GM12878 (cell line): ENCODE measurements around the gene TNP2. TPM values are rescaled to one million over a fixed set of nuclear protein-coding genes. Genes with fewer than 3 reads are reported as not detected.

Source experiments
- BMI1 ChIP-seq: fragments of 450-650 bp; IDR thresholded peaks from 2 replicates; pipeline ENCODE4 v1.6.1; 2016; ENCODE audit warnings: mild to moderate bottlenecking, moderate library complexity, borderline replicate concordance
- CBX5 ChIP-seq: sonication (generic); IDR thresholded peaks from 2 replicates; pipeline ENCODE4 v1.6.1; 2016; ENCODE audit warnings: low read depth, moderate library complexity, mild to moderate bottlenecking, inconsistent platforms
- CHD4 ChIP-seq: fragments of 200-600 bp; sonication (generic); IDR thresholded peaks from 2 replicates; pipeline ENCODE4 v1.6.1; 2016; ENCODE audit warnings: mild to moderate bottlenecking
- CTCF ChIP-seq, 3 experiments: IDR thresholded peaks in 2 of 3; conservative IDR thresholded peaks in 1 of 3; 2 replicates each; pipeline ENCODE4 v1.5.1; 2011; ENCODE audit warnings: low read depth in 3 of 3, low read length in 3 of 3, mild to moderate bottlenecking in 3 of 3, control low read depth in 2 of 3, moderate library complexity in 2 of 3, inconsistent platforms in 1 of 3, mixed read lengths in 1 of 3; ENCODE audit not compliant: control insufficient read depth in 2 of 3, insufficient read depth in 1 of 3; ENCODE audit errors: extremely low read depth in 1 of 3
- DPF2 ChIP-seq: fragments of 450-650 bp; IDR thresholded peaks from 2 replicates; pipeline ENCODE4 v1.6.1; 2017; ENCODE audit warnings: mild to moderate bottlenecking
- EGR1 ChIP-seq, 2 experiments: IDR thresholded peaks; 1 replicate in 1 of 2; 2 replicates in 1 of 2; pipeline ENCODE4 v1.6.1; 2011 to 2012; ENCODE audit warnings: low read depth in 2 of 2, low read length in 2 of 2, borderline replicate concordance in 1 of 2, mild to moderate bottlenecking in 1 of 2, moderate library complexity in 1 of 2
- ESRRA ChIP-seq: IDR thresholded peaks from 2 replicates; pipeline ENCODE4 v1.6.1; 2012; ENCODE audit warnings: mild to moderate bottlenecking, low read length, improper control_type of control experiment
- FOS ChIP-seq: IDR thresholded peaks from 3 replicates; pipeline ENCODE4 v1.6.1; 2011; ENCODE audit warnings: borderline replicate concordance; ENCODE audit not compliant: insufficient read length; ENCODE audit errors: extremely low read depth
- HDAC6 ChIP-seq: fragments of 200-600 bp; sonication (generic); IDR thresholded peaks from one replicate; pipeline ENCODE4 v1.8.0; 2017; ENCODE audit warnings: antibody characterized with exemption; ENCODE audit not compliant: unreplicated experiment
- IKZF2 ChIP-seq, 2 experiments: fragments of 450-650 bp; IDR thresholded peaks; 2 replicates each; pipeline ENCODE4 v1.6.1; 2017; ENCODE audit warnings: mild to moderate bottlenecking in 2 of 2, moderate library complexity in 2 of 2
- NFIC ChIP-seq: IDR thresholded peaks from 2 replicates; pipeline ENCODE4 v1.6.1; 2012; ENCODE audit warnings: low read depth, mild to moderate bottlenecking, inconsistent platforms, low read length, moderate library complexity
- NKRF ChIP-seq: fragments of 450-650 bp; conservative IDR thresholded peaks from 2 replicates; pipeline ENCODE4 v1.6.1; 2017; ENCODE audit warnings: mild to moderate bottlenecking, moderate library complexity
- NR2C1 ChIP-seq: fragments of 450-650 bp; IDR thresholded peaks from 2 replicates; pipeline ENCODE4 v1.6.1; 2017; ENCODE audit warnings: antibody characterized with exemption, mild to moderate bottlenecking, moderate library complexity
- PAX8 ChIP-seq: fragments of 450-650 bp; IDR thresholded peaks from 2 replicates; pipeline ENCODE4 v1.6.1; 2017; ENCODE audit warnings: mild to moderate bottlenecking, moderate library complexity
- RELB ChIP-seq: fragments of 450-650 bp; IDR thresholded peaks from 2 replicates; pipeline ENCODE4 v1.6.1; 2017; ENCODE audit warnings: low read depth, mild to moderate bottlenecking, moderate library complexity
- SRF ChIP-seq, 2 experiments: IDR thresholded peaks; 2 replicates each; pipeline ENCODE4 v1.6.1; 2011; ENCODE audit warnings: low read depth in 2 of 2, low read length in 2 of 2, mild to moderate bottlenecking in 1 of 2, moderate library complexity in 1 of 2
- SUZ12 ChIP-seq: fragments of 200-600 bp; sonication (generic); IDR thresholded peaks from one replicate; pipeline ENCODE4 v1.6.1; 2018; ENCODE audit warnings: antibody characterized with exemption, mild to moderate bottlenecking; ENCODE audit not compliant: unreplicated experiment
- TARDBP ChIP-seq: IDR thresholded peaks from 2 replicates; pipeline ENCODE4 v1.6.1; 2016; ENCODE audit warnings: borderline replicate concordance
- TCF7 ChIP-seq: IDR thresholded peaks from 2 replicates; pipeline ENCODE4 v1.6.1; 2014; ENCODE audit warnings: antibody characterized with exemption, borderline replicate concordance
- ZBTB11 ChIP-seq: fragments of 450-650 bp; formaldehyde crosslinking; IDR thresholded peaks from 2 replicates; pipeline ENCODE4 v1.5.0; 2022; ENCODE audit warnings: mild to moderate bottlenecking, missing genetic modification characterization
- polyA plus RNA-seq, 11 experiments: library from polyadenylated mRNA; depleted of rRNA in 4 of 11; unstranded in 6 of 11; stranded (reverse) in 5 of 11; fragments of >200 nt; fragmentation: Nextera tagmentation in 4 of 11; fragmentation: Illumina TruSeq in 1 of 11; extraction: Ambion mirVana in 4 of 11; extraction: Trizol in 1 of 11; gene quantifications; 1 replicate in 1 of 11; 2 replicates in 10 of 11; pipeline versions ENCODE4 v1.2.1 to v1.2.3, GENCODE V29; 2011 to 2016; ENCODE audit warnings: inconsistent platforms in 2 of 11, missing spikeins in 2 of 11, low read depth in 1 of 11
- total RNA-seq, 4 experiments: library from RNA; depleted of rRNA in 3 of 4; stranded (reverse); fragments of >200 nt in 3 of 4; fragmentation: Illumina TruSeq in 1 of 4; extraction: Trizol in 1 of 4; gene quantifications; 2 replicates each; pipeline versions ENCODE4 v1.2.1 to v1.2.3, GENCODE V29; 2013 to 2021

TNP2 gene
- total and polyA plus RNA-seq, 10 of the 15 experiments (the other 5 are each of a cell fraction or from before 2014, with no cell fraction given) = not detected

- TF ChIP-seq NKRF (0 out of 2 replicates have a peak, but pooled peaks have one; percentile 30), DPF2 (peak; percentile 94), PAX8 (no peak; the same call in 1 of the 2 replicates), NR2C1 (no peak), NFIC (peak; percentile 54; the same call in 1 of the 2 replicates), ESRRA (no peak), CBX5 (peak; percentile 84), ZBTB11 (CRISPR knock-in tag) (no peak), SUZ12 (no peak), EGR1 (IDR thresholded peaks at IDR 0.05; ENCODE audit: borderline replicate concordance in 1 of 2, low read depth in 2 of 2, low read length in 2 of 2) (no peak), RELB (peak; percentile 89), HDAC6 (no peak), BMI1 (no peak), FOS (no peak), TARDBP (no peak), TCF7 (no peak), SRF (IDR thresholded peaks at IDR 0.05; ENCODE audit: low read depth in 2 of 2, low read length in 2 of 2) (no peak), CTCF (IDR thresholded peaks at IDR 0.05 in 2 of 3, conservative IDR thresholded peaks at IDR 0.05 in 1 of 3; ENCODE audit: control insufficient read depth in 2 of 3, extremely low read depth in 1 of 3, insufficient read depth in 1 of 3, low read depth in 3 of 3, low read length in 3 of 3) (no peak), IKZF2 (IDR thresholded peaks at IDR 0.05) (peak; percentile 85 to 96), CHD4 (no peak)
Observed at GRCh38 chr16:11308493-11309283, 39.6 kb upstream of the TNP2 start (continued).
